22Rv1 (cell line): ENCODE results near the gene C8A.

Source experiments
- H3K27ac ChIP-seq: fragments of 450-650 bp; 2 replicates; pipeline ENCODE4 v1.5.1; 2017
- CTCF ChIP-seq: fragments of 450-650 bp; IDR thresholded peaks from 2 replicates; pipeline ENCODE4 v1.5.1; 2017; ENCODE audit warnings: mild to moderate bottlenecking
- ZFX ChIP-seq: fragments of 450-650 bp; IDR thresholded peaks from 2 replicates; pipeline ENCODE4 v1.6.1; 2017; ENCODE audit warnings: antibody characterized with exemption, borderline replicate concordance

C8A gene

GRCh38 chr1:56929492-56929891, 74.9 kb downstream of the C8A start:
- H3K27ac ChIP-seq: no peak overlapping the region
- TF ChIP-seq ZFX: no peak
- no peak for TF ChIP-seq CTCF

- TF ChIP-seq ZFX (no peak), CTCF (no peak)
These were observed 76.6 kb downstream of the C8A start for GRCh38 chr1:56931211-56931610.

GRCh38 chr1:56931686-56932085, 77.1 kb downstream of the C8A start:
- no peak overlapping the region for H3K27ac ChIP-seq
- no peak for TF ChIP-seq CTCF
- TF ChIP-seq ZFX: no peak

More at GRCh38 chr1:56931211-56931610, 76.6 kb downstream of the C8A start:
- H3K27ac ChIP-seq: no peak overlapping the region

- no peak overlapping the region for H3K27ac ChIP-seq
- TF ChIP-seq ZFX: no peak
- no peak for TF ChIP-seq CTCF
These were observed 78.6 kb downstream of the C8A start for GRCh38 chr1:56933161-56933560.

- no peak overlapping the region for H3K27ac ChIP-seq
- TF ChIP-seq ZFX (no peak), CTCF (no peak)
These were observed 79.0 kb downstream of the C8A start for GRCh38 chr1:56933606-56934005.

- no peak overlapping the region for H3K27ac ChIP-seq
- TF ChIP-seq CTCF: no peak
- no peak for TF ChIP-seq ZFX
These were observed 79.9 kb downstream of the C8A start for GRCh38 chr1:56934430-56935060.

GRCh38 chr1:56938646-56939045, 84.0 kb downstream of the C8A start:
- TF ChIP-seq ZFX: no peak
- TF ChIP-seq CTCF: no peak
- H3K27ac ChIP-seq: no peak overlapping the region
